A673 (cell line): ENCODE results near the gene CCL21.

Experiments used
- CTCF ChIP-seq: fragments of 300-800, 200-600 bp; sonication (generic); conservative IDR thresholded peaks from 2 replicates; pipeline ENCODE4 v1.5.1; 2017; ENCODE audit warnings: low read depth, mild to moderate bottlenecking, antibody characterized with exemption, low read length, moderate library complexity, mixed read lengths
- EZH2 ChIP-seq: fragments of 200-600 bp; sonication (generic); IDR thresholded peaks from 2 replicates; pipeline ENCODE4 v1.6.1; 2017; ENCODE audit warnings: borderline replicate concordance, low read depth, mild to moderate bottlenecking, mixed read lengths, antibody characterized with exemption, low read length; ENCODE audit not compliant: poor library complexity, severe bottlenecking

DNA sequence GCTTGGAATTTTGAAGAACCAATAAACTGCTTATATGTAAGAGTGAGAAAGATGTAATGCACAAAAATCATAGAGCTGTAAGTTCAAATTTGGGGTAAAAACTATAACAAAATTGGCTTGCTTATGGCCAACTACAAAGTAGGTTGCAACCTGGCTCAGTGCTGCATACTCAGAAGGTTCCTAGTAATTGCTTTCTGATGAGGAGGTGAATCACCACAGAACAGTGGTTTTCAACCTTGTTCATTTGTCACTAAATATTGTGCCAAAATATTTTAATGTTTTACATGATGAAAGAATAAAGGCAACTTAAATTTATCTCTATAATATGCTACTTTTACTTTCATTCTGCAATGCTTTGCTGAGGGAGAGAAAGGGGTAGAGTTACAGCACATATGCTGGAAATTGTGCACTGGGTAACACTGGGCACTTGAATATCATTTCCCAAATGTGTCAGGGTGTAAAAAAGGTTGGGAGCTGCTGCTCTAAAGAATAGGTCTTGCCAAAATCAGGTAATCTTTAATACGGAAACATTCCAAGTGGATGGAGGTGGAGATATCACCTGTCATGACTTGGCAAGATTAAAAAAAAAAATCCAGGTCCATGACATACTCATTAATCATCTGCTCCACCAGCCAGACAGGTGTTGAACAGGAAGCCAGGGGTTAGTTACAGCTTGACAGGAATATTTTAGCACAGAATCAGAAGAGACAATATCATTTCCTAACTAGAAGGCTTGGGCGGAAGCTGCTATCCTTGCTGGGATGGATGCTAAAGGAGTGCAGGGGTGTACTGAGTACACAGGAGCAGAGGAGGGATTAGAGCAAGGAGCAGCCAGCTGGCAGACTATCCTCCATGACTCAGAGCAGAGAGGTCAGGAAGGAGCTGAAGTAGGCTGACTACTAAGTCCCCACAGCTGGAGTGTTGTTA is 34.6 kb upstream of the CCL21 start:
- TF ChIP-seq CTCF (no peak), EZH2 (no peak)
